ENCODE data around the gene GLYR1. TPM values are rescaled to one million over a fixed set of nuclear protein-coding genes. Genes with fewer than 3 reads are reported as not detected.

GLYR1 gene
- total and polyA plus RNA-seq, 2 donors (not counting 3 experiments of a cell fraction or from before 2014, with no cell fraction given): 47.9 to 107 TPM

DNA sequence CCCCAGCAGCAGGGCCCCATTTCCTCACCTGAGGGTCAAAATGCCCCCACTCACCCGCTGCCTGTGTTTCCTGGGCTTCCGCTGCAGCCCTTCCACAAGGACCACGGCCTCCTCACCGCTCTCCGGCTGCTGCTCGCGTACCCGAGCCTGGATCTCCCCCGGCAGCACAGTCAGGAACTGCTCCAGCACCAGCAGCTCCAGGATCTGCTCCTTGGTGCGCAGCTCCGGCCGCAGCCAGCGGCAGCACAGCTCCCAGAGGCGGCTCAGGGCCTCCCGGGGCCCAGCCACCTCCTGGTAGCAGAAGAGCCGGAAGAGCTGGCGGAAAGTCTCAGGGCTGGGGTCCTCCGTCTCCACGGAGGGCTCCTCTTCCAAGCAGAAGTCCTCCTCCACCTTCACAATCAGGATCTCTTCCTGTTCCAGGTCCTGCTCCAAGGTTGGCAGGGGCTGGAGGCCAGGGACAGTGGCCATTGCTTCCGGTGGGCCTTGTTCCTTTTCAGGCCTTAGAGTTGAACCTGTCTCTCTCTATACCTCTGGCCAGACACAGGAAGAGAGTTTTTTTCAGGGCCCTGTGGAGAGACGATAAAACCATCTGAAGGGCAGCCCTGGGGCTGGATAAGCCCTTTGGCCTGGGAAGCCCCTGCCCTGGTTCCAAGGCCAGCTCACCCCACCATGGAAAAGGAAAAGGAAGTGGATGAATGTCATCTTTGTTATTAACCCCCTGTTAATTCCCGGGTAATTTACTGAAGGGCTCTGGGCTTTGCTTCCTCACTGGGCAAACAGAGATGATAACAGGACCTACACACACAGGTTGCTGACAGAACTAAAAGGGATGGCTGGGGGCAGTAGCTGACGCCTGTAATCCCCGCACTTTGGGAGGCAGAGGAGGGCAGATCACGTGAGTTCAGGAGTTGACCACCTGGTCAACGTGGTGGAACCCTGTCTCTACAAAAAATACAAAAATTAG, 81.3 kb downstream of the GLYR1 start:
- dilution Hi-C loops (cut with MboI; ENCODE audit: extremely low pct_ligation_motif_present, low sequenced_read_pairs): no loop called here
- peak overlapping the region; percentile 77 for H3K9ac ChIP-seq (replicated peaks; ENCODE audit: extremely low read depth, insufficient read depth, low read length)
- no peak for FAIRE-seq
- no peaks in the 10 kb centered on the region for H3K9me3 ChIP-seq (replicated peaks; ENCODE audit: control insufficient read depth, insufficient read depth, low read length)
- H3K9me1 ChIP-seq (replicated peaks; ENCODE audit: control insufficient read depth, extremely low read depth, insufficient read depth, low read length): no peaks in the 10 kb centered on the region
- CTCF ChIA-PET: no interaction called here
- no TSS peak for BruUV-seq (replicated peaks)
- no peaks in the 10 kb centered on the region for H3K27me3 ChIP-seq (ENCODE audit: control insufficient read depth in 2 of 2, insufficient read depth in 2 of 2, low read length in 2 of 2)
- peaks cover 12% of the 10 kb centered on the region for H3K79me2 ChIP-seq (ENCODE audit: control insufficient read depth, insufficient read depth, low read length)
- POLR2A ChIA-PET: interaction anchor here (1.0 kb wide), 1 partner anchor 31 kb away, joined by 4 read pairs; the partner anchor contains the start of gene DNAAF8
- H3K36me3 ChIP-seq (ENCODE audit: control insufficient read depth in 2 of 2, extremely low read depth in 1 of 2, insufficient read depth in 2 of 2, low read length in 2 of 2): peaks cover 5 to 26% of the 10 kb centered on the region in 2 experiments
- peak overlapping the region; percentile 30 for H3K27ac ChIP-seq (ENCODE audit: insufficient read depth, low read depth, low read length)
- intact Hi-C loops (cut with micrococcal nuclease): loop anchor here (2.0 kb wide), 1 partner anchor 191 kb away; no protein-coding TSS in a partner anchor
- H3K4me1 ChIP-seq (ENCODE audit: control insufficient read depth, extremely low read depth, insufficient read depth, low read length): peaks cover 15% of the 10 kb centered on the region
- H3K4me2 ChIP-seq (ENCODE audit: insufficient read depth, low read length): peak overlapping the region; percentile 85
- no peaks in the 10 kb centered on the region for H4K20me1 ChIP-seq (replicated peaks; ENCODE audit: control insufficient read depth, extremely low read depth, insufficient read depth, low read length)
- no peak for TF ChIP-seq JUN (IDR thresholded peaks at IDR 0.05; ENCODE audit: borderline replicate concordance, insufficient read depth, insufficient read length, low read depth)
- DNase-seq (ENCODE audit: low read depth, low spot score): no peak
- no peak overlapping the region for H2AFZ ChIP-seq (ENCODE audit: low read depth, low read length)
- peak overlapping the region; percentile 46 to 98 (median 55) for H3K4me3 ChIP-seq (replicated peaks in 1 of 3; ENCODE audit: insufficient read depth in 1 of 3, low read depth in 1 of 3, low read length in 3 of 3)

DNA sequence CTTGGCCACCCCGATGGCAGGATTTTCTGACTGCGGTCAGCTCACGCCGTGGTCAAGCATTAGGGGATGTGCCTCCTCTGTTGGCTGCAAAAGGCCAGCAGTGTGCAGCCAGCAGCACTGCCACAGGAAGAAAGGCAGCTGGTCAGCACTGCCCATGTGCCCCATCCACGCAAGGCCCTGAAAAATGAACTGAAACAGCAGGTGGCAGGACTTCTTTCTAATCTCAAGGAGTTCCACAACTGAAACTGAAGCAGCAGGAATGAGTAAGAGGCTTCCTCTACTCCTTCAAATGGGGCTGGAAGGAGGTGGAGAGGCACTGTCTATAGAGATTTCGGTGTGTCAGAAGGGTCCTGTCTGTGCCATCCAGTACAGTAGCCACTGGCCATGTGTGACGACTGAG, 83.3 kb downstream of the GLYR1 start:
- intact Hi-C loops (cut with micrococcal nuclease): no loop called here
- Histone ChIP-seq H4K20me1 (replicated peaks; ENCODE audit: control insufficient read depth, extremely low read depth, insufficient read depth, low read length) (no peaks in the 10 kb centered on the region), H3K27ac (ENCODE audit: insufficient read depth, low read depth, low read length) (no peak overlapping the region), H2AFZ (ENCODE audit: low read depth, low read length) (no peak overlapping the region), H3K4me2 (ENCODE audit: insufficient read depth, low read length) (no peak overlapping the region), H3K79me2 (ENCODE audit: control insufficient read depth, insufficient read depth, low read length) (peaks cover 12% of the 10 kb centered on the region), H3K9me3 (replicated peaks; ENCODE audit: control insufficient read depth, insufficient read depth, low read length) (no peaks in the 10 kb centered on the region), H3K4me1 (ENCODE audit: control insufficient read depth, extremely low read depth, insufficient read depth, low read length) (peaks cover 15% of the 10 kb centered on the region), H3K9me1 (replicated peaks; ENCODE audit: control insufficient read depth, extremely low read depth, insufficient read depth, low read length) (no peaks in the 10 kb centered on the region), H3K36me3 (ENCODE audit: control insufficient read depth in 2 of 2, extremely low read depth in 1 of 2, insufficient read depth in 2 of 2, low read length in 2 of 2) (peaks cover 12 to 36% of the 10 kb centered on the region in 2 experiments), H3K9ac (replicated peaks; ENCODE audit: extremely low read depth, insufficient read depth, low read length) (no peak overlapping the region), H3K4me3 (replicated peaks in 1 of 3; ENCODE audit: insufficient read depth in 1 of 3, low read depth in 1 of 3, low read length in 3 of 3) (no peak overlapping the region), H3K27me3 (ENCODE audit: control insufficient read depth in 2 of 2, insufficient read depth in 2 of 2, low read length in 2 of 2) (no peaks in the 10 kb centered on the region)
- ChIA-PET POLR2A (no interaction called here), CTCF (no interaction called here)
- TF ChIP-seq MYC (IDR thresholded peaks at IDR 0.05; ENCODE audit: low read depth, low read length): no peak
- no peak for TF ChIP-seq FOS (IDR thresholded peaks at IDR 0.05; ENCODE audit: borderline replicate concordance, insufficient read depth, low read length)
- TF ChIP-seq, protein P1, sequence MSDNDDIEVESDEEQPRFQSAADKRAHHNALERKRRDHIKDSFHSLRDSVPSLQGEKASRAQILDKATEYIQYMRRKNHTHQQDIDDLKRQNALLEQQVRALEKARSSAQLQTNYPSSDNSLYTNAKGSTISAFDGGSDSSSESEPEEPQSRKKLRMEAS (IDR thresholded peaks at IDR 0.05; ENCODE audit: insufficient read depth, insufficient read length): no peak
- no peak for TF ChIP-seq JUN (IDR thresholded peaks at IDR 0.05; ENCODE audit: borderline replicate concordance, insufficient read depth, insufficient read length, low read depth)
- TF ChIP-seq, protein P2, sequence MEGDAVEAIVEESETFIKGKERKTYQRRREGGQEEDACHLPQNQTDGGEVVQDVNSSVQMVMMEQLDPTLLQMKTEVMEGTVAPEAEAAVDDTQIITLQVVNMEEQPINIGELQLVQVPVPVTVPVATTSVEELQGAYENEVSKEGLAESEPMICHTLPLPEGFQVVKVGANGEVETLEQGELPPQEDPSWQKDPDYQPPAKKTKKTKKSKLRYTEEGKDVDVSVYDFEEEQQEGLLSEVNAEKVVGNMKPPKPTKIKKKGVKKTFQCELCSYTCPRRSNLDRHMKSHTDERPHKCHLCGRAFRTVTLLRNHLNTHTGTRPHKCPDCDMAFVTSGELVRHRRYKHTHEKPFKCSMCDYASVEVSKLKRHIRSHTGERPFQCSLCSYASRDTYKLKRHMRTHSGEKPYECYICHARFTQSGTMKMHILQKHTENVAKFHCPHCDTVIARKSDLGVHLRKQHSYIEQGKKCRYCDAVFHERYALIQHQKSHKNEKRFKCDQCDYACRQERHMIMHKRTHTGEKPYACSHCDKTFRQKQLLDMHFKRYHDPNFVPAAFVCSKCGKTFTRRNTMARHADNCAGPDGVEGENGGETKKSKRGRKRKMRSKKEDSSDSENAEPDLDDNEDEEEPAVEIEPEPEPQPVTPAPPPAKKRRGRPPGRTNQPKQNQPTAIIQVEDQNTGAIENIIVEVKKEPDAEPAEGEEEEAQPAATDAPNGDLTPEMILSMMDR (IDR thresholded peaks at IDR 0.05; ENCODE audit: extremely low read depth in 1 of 2, insufficient read depth in 1 of 2, low read depth in 1 of 2, low read length in 2 of 2): no peak
- TF ChIP-seq POLR2A (IDR thresholded peaks at IDR 0.05; ENCODE audit: low read depth, low read length): no peak
- TF ChIP-seq POLR2AphosphoS5 (IDR thresholded peaks at IDR 0.05; ENCODE audit: insufficient read depth, low read depth, low read length): no peak
- TF ChIP-seq GATA2 (IDR thresholded peaks at IDR 0.05; ENCODE audit: insufficient read depth, insufficient read length, low read depth, low read length): no peak
- TF ChIP-seq EZH2 (IDR thresholded peaks at IDR 0.05; ENCODE audit: borderline replicate concordance, low read depth, low read length, severe bottlenecking): no peak
- DNase-seq (ENCODE audit: low read depth, low spot score) (no peak), FAIRE-seq (no peak)
- BruUV-seq (replicated peaks): no TSS peak
- dilution Hi-C loops (cut with MboI; ENCODE audit: extremely low pct_ligation_motif_present, low sequenced_read_pairs): no loop called here

All from endothelial cell of umbilical vein (primary cell).